HepG2 (cell line): ENCODE results near the gene FBXO10.
A peak's percentile ranks its signal among the peaks of the same experiment; 100 is the strongest.

Experiments
- ASH2L ChIP-seq: fragments of 300-600, 200-600 bp; sonication (generic); IDR thresholded peaks from 2 replicates; pipeline ENCODE4 v1.7.0; 2017; ENCODE audit warnings: low read depth, mild to moderate bottlenecking, moderate library complexity, mixed read lengths, low read length; ENCODE audit not compliant: insufficient read length
- EEA1 ChIP-seq: sonication (generic); formaldehyde crosslinking; IDR thresholded peaks from 2 replicates; pipeline ENCODE4 v1.5.1; 2020; ENCODE audit warnings: mild to moderate bottlenecking, missing genetic modification reagents, borderline replicate concordance
- PBX3 ChIP-seq: sonication (generic); formaldehyde crosslinking; IDR thresholded peaks from 2 replicates; pipeline ENCODE4 v1.8.1; 2023; ENCODE audit warnings: missing genetic modification reagents, inconsistent platforms, borderline replicate concordance
- TAF1 ChIP-seq: sonication (generic); formaldehyde crosslinking; IDR thresholded peaks from 2 replicates; pipeline ENCODE4 v1.4.0; 2020; ENCODE audit warnings: missing genetic modification reagents

DNA sequence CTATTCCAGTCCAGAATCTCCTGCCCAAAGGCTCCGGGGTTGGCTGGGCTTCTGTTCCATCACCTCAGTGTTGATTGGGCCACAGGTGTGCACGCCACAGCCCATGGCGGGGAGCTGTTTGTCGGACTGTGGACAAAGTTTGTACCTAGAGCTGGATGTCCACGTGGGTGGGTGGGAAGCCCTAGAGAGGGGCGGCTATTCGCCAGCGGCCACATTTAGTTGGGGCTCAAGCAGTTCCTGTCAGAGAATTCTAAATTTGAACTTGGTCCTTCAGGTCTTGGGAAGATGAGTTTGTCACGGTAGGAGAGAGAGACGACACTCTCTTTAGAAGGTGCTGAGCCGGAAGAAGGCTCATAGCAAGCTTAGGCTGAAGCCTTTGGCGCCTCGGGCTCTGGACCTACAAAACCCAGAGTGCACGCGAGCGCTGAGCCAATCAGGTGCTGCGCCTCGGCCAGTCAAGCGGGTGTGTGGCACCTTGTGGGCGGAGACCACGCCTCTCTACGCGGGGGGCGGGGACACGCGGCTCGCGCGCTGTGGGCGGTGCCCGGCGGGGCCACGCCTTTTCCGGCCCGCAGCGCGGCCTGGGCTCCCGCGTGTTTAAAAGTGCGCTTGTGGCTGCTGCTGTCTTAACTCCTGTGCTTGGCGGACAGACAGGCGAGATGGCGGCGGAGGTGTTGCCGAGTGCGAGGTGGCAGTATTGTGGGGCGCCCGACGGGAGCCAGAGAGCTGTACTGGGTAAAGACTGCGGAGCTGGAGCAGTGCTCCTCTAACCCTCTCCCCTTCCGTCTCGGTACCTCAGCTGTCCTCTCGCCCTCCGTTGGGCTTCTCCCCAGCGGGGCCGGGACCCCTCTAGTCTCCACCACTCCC, 90.6 kb downstream of the FBXO10 start, which contains the start of gene POLR1E:
- TF ChIP-seq EEA1 (no peak; the same call in 1 of the 2 replicates), PBX3 (CRISPR knock-in tag) (no peak), ASH2L (peak; percentile 55), TAF1 (CRISPR knock-in tag) (peak; percentile 78; the same call in 1 of the 2 replicates)
